Rectal smooth muscle tissue (tissue), 1 donor: Measurements from ENCODE around the gene OR2F2.

Experiments
- H3K27ac ChIP-seq: one replicate; pipeline ENCODE4 v1.7.0; 2013; ENCODE audit warnings: low read depth, low read length, inconsistent platforms
- H3K27me3 ChIP-seq: one replicate; pipeline ENCODE4 v1.7.0; 2013; ENCODE audit warnings: low read length; ENCODE audit not compliant: control insufficient read depth, insufficient read depth
- H3K36me3 ChIP-seq: one replicate; pipeline ENCODE4 v1.7.0; 2013; ENCODE audit warnings: low read length; ENCODE audit not compliant: control insufficient read depth, insufficient read depth
- H3K4me1 ChIP-seq: one replicate; pipeline ENCODE4 v1.7.0; 2013; ENCODE audit warnings: low read length; ENCODE audit not compliant: control insufficient read depth, insufficient read depth
- H3K4me3 ChIP-seq: one replicate; pipeline ENCODE4 v1.7.0; 2013; ENCODE audit warnings: low read length
- H3K9ac ChIP-seq: one replicate; pipeline ENCODE4 v1.7.0; 2013; ENCODE audit warnings: low read length

OR2F2 gene

DNA sequence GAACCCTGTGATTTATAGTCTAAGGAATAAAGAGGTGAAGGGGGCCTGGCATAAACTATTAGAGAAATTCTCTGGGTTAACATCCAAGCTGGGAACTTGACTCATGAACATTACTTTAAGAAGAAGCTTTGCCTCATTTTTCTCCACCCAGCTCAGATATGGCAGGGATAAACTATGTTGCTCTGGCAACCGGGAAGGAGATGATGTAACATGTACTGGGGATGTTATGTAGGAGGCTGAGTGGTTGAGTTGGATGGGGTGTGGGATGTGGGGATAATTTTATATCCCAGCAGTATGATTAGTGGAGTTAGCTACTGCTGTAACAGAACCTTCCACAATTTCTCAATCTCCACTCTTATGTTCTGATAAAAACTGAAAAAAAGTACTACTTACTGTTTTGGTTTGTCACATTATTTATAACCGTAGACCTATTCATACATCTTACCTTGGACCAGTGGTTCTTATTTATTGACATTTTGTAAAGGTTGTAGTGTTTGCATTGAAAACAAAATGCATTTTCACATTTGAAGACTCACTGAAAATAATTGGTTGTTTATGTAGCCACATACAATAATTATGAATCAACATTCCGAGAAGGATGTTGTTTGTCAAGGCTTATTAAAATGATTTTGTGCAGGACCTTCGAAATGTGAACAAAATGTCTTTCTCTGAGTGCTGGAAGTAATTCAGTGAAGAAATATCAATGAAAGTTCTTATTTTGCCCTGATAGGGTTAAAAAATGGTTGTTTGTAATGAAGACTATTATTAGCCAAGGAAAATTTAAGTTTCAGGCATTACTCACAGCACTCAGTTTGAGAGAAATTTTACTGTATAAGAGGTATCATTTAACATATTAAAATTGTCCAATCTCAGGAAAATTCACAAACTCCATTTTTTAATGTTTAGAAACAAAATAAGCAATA lies 1.3 kb downstream of the OR2F2 start:
- H3K27me3 ChIP-seq, result no peaks in the 10 kb centered on the region
- H3K4me3 ChIP-seq, result no peak overlapping the region
- no peaks in the 10 kb centered on the region for H3K36me3 ChIP-seq
- H3K27ac ChIP-seq, result no peak overlapping the region
- H3K9ac ChIP-seq, result no peak overlapping the region
- H3K4me1 ChIP-seq, result no peaks in the 10 kb centered on the region

DNA sequence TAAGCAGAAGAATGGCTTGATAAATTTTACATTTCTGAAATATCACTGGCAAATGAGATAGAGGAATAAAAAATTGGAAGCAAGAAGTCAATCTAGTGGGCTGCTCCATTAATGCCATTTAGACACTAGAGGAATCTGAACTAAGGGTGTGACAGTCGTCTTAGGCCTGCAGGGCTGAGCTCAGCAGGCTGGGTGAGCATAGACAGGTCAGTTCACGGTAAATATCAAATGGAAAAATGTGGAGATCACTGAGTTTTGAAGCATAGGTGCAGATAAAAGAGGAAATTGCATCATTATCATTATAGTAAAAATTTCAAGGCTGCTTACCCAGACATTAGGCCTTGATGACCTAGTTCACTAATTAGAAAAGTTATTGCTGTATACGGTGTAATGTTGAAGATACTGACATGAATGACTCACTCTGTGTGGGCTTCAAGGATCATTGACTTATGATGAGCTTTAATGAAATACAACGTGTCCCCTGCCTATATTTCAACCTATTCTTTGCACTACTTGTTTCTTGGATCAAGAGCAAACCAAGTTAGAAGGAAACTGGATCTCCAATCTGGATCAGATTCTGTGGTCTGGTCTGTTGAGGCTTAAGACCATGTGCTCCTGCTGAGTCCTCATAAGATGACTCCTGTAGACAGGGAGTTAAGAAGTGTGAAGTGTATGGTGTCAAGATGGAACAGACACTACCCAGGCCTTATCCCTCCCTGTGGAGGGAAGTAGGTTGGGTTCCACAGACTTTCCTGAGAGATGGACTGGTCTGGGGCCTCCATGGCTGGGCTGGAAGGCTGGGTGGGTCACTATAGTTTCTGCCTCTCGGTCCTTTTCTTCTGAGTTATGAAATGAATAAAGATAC lies 3.6 kb downstream of the OR2F2 start:
- no peak overlapping the region for H3K27ac ChIP-seq
- H3K27me3 ChIP-seq, result no peaks in the 10 kb centered on the region
- H3K9ac ChIP-seq, result no peak overlapping the region
- no peaks in the 10 kb centered on the region for H3K36me3 ChIP-seq
- H3K4me1 ChIP-seq, result no peaks in the 10 kb centered on the region
- no peak overlapping the region for H3K4me3 ChIP-seq

DNA sequence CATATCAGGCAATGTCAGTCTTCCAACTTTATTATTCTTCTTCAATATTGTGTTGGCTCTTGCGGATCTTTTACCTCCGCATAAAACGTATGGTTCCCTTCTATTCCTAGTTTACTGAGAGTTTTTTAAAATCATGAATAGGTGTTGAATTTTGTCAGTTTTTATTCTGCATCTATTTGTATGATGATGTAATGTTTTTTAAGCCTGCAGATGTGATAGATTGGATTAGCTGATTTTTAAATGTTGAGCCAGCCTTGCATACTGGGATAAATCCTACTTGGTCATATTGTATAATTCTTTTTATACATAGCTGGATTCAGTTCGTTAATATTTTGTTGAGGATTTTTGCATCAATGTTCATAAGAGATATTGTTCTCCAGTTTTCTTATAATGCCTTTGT lies 10.4 kb downstream of the OR2F2 start:
- no peak overlapping the region for H3K27ac ChIP-seq
- H3K4me1 ChIP-seq, result no peaks in the 10 kb centered on the region
- no peak overlapping the region for H3K9ac ChIP-seq
- no peak overlapping the region for H3K4me3 ChIP-seq
- H3K36me3 ChIP-seq, result no peaks in the 10 kb centered on the region
- H3K27me3 ChIP-seq, result no peaks in the 10 kb centered on the region

DNA sequence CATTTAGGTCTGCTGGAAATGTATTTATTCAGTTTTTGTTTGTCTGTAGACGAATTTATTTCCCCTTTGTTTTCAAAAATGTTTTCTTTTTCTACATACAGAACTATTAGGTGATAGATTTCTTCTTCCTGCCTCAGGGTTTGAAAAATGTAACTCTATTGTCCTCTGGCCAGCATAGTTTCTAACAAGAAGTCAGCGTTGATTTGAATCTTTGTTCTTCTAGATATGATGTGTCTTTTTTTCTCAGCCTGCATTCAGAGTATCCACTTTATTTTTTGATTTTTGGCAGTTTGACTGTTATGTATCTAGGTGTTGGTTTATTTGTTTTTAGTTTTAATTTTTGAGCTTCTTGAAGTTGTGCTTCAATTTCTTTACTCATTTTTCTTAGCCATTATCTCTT lies 12.1 kb downstream of the OR2F2 start:
- no peaks in the 10 kb centered on the region for H3K36me3 ChIP-seq
- H3K27ac ChIP-seq, result no peak overlapping the region
- H3K4me3 ChIP-seq, result no peak overlapping the region
- H3K27me3 ChIP-seq, result no peaks in the 10 kb centered on the region
- H3K9ac ChIP-seq, result no peak overlapping the region
- no peaks in the 10 kb centered on the region for H3K4me1 ChIP-seq

DNA sequence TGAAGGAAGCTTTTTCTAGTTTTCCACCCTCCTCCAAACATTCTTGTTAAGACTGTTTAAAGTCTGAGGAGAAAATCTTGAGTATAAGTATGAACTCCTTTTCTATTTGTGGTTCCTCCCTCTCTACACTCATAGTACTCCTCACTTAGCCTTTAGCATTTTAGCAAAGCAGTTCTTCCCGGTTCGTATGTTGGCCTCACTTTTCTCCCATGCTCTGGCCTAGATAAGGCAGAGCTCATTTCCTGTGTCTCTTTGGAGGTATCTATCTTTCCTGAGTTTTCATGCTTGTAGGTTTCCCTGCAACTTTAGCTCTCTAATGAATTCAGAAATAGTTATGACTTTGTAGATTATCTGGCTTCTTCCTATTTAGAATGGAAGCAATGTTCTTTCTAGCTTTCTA lies 13.7 kb downstream of the OR2F2 start:
- no peaks in the 10 kb centered on the region for H3K27me3 ChIP-seq
- H3K27ac ChIP-seq, result no peak overlapping the region
- H3K4me1 ChIP-seq, result no peaks in the 10 kb centered on the region
- H3K9ac ChIP-seq, result no peak overlapping the region
- no peak overlapping the region for H3K4me3 ChIP-seq
- H3K36me3 ChIP-seq, result no peaks in the 10 kb centered on the region

DNA sequence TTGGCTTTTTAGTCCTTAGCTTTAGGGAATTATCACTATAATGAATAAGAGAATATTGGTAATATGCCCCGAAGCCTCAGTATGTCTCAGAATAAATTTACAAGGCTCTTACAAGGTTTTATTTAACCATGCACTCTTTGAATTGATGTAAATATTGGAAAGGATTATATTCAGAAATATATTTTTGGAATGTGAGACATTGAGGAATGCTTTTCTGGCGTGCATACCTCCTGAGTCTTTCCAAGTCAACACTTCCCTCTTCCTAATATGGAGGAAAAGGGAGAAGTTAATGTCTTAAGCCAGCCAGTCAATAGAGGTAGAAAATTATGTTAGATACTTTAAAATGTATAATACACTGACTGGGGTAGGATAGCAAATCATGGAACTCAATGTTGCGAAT lies 18.4 kb downstream of the OR2F2 start:
- Histone ChIP-seq H3K9ac (no peak overlapping the region), H3K4me1 (no peaks in the 10 kb centered on the region), H3K27me3 (no peaks in the 10 kb centered on the region), H3K36me3 (no peaks in the 10 kb centered on the region), H3K4me3 (no peak overlapping the region), H3K27ac (no peak overlapping the region)

DNA sequence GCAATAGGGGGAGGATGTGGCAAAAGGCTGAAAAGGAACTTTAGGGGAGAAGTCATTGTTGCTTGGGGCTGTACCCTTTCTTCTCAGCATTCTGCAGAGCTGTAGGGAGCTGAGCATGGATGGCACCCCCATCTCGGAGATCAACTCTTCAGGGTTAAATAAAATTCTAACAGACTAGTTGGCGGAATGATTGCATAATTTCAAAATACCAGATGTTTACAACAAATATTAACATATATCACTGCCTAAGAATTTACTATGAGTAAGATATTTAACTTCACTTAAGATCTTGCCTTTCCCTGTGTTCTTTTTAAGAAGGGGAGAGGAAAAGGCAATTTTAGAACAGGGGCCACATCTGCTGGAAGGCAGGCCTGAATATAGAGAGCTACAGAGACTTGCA lies 19.1 kb downstream of the OR2F2 start:
- Histone ChIP-seq H3K36me3 (no peaks in the 10 kb centered on the region), H3K4me3 (no peak overlapping the region), H3K4me1 (no peaks in the 10 kb centered on the region), H3K27ac (no peak overlapping the region), H3K9ac (no peak overlapping the region), H3K27me3 (no peaks in the 10 kb centered on the region)

DNA sequence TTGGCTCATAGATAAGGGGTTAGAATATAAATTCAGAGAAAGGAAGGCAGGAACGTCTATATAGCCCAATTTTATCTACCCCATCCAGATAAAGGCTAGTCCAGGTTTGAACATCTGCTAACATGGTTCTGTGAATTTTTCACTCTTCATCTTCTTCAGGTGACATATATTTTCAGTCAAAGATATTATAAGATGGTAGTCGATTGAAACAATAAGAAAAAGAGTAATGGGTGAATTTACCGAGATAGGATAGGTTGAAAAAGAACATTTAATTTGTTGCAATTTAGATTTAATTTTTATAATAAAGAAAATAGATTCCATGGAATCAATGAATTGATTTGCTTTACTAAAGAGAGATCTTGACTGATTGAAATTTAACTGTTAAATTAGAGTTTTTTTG lies 19.5 kb downstream of the OR2F2 start, which contains the start of gene OR2F1:
Gene OR2F1, plus strand, starts transcription at position 301 of the 400 bp plus-strand sequence. CDS start 5,127 bp downstream, outside the sequence.
- no peaks in the 10 kb centered on the region for H3K36me3 ChIP-seq
- H3K27ac ChIP-seq, result no peak within 1 kb of the TSS
- H3K27me3 ChIP-seq, result no peaks in the 10 kb centered on the region
- no peak within 1 kb of the TSS for H3K9ac ChIP-seq
- no peaks in the 10 kb centered on the region for H3K4me1 ChIP-seq
- H3K4me3 ChIP-seq, result no peak within 1 kb of the TSS

DNA sequence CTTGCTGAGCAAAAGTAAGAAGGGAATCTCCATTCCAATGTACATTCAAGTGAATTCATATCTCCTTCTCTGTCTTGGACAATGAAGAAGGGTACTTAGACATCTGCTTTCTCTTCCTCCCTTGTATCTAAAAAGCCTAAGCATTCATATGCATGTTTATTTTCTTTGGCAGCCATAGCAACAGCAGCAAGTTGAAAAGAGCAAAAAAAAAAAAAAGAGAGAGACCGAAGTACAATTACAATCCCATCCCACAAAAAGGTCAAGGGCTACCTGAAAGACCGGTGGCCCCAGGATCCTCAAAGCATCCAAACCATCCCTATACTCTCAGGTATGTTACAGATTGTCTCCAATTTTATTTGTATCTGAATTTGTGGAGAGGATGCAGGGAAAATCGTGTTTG lies 23.7 kb downstream of the OR2F2 start:
- Histone ChIP-seq H3K4me3 (no peak overlapping the region), H3K9ac (no peak overlapping the region), H3K36me3 (no peaks in the 10 kb centered on the region), H3K27me3 (no peaks in the 10 kb centered on the region), H3K27ac (no peak overlapping the region), H3K4me1 (no peaks in the 10 kb centered on the region)

DNA sequence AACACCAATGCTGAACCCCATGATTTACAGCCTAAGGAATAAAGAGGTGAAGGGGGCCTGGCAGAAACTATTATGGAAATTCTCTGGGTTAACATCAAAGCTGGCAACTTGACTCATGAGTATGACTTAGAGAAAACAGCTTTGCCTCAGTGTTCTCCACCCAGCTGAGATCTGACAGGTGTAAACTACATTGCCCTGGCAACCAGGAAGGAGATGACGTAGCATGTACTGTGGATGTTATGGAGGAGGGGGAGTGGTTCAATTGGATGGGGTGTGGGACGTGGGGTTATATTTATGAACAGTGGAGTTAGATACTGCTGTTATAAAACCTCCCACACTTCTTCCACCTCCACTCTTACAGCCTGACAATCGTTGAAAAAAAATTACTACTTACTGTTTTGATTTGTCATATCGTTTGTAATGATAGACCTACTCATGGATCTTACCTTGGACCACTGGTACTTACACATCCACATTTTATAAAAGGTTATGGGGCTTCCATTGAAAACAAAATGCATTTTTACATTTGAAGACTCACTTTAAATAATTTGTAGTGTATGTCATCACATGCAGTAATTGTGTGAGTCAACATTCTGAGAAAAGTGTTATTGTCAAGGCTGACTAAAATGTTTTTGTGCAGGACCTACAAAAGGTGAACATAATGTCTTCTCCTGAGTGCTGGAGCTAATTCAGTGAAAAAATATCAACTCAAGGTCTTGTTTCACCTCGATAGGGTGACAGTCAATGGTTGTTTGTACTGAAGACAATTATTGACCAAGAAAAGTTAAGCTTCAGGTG lies 26.0 kb downstream of the OR2F2 start:
- Histone ChIP-seq H3K27me3 (no peaks in the 10 kb centered on the region), H3K4me3 (no peak overlapping the region), H3K27ac (no peak overlapping the region), H3K9ac (no peak overlapping the region), H3K4me1 (no peaks in the 10 kb centered on the region), H3K36me3 (no peaks in the 10 kb centered on the region)

DNA sequence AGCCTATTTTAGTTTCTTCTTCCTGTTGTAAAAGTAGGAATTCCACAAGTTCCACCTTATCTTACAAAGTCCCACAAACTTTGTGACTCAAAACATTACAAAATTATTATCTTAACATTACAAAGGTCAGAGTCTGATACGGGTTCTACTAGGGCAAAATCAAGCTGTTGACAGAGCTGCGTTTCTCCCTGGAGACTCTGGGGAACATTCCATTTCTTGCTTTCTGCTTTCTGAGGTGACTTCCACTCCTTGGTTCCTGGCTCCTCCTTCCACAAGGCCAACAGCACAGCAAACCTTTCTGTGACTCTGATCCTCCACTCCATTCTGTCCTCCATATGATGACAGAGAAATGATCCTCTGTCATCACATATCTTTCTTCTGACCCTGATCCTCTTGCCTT lies 30.2 kb downstream of the OR2F2 start:
- no peaks in the 10 kb centered on the region for H3K36me3 ChIP-seq
- no peaks in the 10 kb centered on the region for H3K27me3 ChIP-seq
- H3K4me1 ChIP-seq, result no peaks in the 10 kb centered on the region
- no peak overlapping the region for H3K4me3 ChIP-seq
- no peak overlapping the region for H3K9ac ChIP-seq
- no peak overlapping the region for H3K27ac ChIP-seq

DNA sequence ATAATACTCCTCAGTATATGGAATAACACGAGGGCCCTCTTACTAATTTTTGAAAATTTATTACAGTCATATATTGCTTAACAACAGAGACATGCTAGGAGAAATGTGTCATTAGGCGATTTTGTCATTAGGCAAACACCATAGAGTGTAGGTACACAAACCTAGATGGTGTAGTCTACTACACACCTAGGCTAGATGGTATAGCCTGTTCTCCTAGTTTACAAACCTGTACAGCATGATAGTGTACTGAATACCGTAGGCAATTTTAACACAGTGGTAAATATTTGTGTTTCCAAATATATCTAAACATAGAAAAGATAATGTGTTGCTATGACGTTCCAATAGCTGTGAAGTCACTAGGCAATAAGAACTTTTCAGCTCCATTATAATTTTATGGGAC lies 32.4 kb downstream of the OR2F2 start:
- no peaks in the 10 kb centered on the region for H3K27me3 ChIP-seq
- no peaks in the 10 kb centered on the region for H3K36me3 ChIP-seq
- no peak overlapping the region for H3K9ac ChIP-seq
- H3K4me1 ChIP-seq, result no peaks in the 10 kb centered on the region
- H3K4me3 ChIP-seq, result no peak overlapping the region
- H3K27ac ChIP-seq, result no peak overlapping the region
